GM12892 (cell line): ENCODE data around the gene HOXB6.

Source experiments
- POLR2A ChIP-seq: IDR thresholded peaks from 2 replicates; pipeline ENCODE4 v1.6.1; 2011; ENCODE audit warnings: low read depth, low read length, control low read depth
- POLR2AphosphoS5 ChIP-seq: IDR thresholded peaks from 2 replicates; pipeline ENCODE4 v1.6.1; 2011; ENCODE audit warnings: low read depth, low read length, control low read depth

DNA sequence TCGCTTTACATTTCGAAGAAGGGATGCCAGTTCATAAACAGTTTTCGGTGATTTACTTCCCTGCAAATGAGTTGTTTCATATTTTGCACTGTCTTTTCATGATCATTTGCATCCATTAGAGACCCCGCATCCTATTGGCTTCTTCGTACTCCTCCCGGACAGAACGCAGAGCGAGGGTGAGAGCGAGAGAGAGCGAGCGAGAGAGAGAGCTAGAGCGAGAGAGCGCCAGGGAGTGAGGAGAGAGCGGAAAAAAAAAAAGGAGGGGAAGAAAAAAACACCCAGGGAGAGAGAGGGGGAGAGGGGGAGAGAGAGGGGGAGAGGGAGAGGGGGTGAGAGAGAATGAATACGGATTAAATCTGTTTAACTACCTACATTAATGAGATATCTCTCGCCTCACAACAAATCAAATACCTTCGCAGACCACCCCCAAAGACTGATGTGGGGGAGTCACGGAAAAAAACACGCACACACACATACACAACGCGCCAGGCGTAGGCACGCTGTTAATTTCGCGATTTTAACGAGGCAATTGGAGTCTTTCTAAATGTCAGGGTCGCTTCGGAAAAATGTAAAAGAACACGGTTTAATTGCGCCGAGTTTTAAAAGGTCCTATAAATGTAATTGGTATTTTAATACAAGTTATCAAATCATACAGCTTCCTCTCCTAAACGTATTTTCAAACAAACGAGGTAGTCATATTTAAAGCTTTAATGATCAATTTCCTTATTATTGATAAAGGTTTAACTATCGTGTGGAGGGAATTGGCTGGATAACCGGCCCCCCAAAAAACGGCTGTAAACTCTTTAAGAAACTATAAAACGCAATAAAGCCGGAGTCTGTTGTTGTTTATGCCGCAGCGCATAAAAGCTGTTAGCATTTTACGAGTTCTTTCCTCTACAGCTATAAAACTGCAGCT lies 10.5 kb upstream of the HOXB6 start, which contains the start of gene HOXB8:
- TF ChIP-seq POLR2AphosphoS5: no peak
- no peak for TF ChIP-seq POLR2A
